ENCODE results near the gene LMAN1L.
A peak's percentile ranks its signal among the peaks of the same experiment; 100 is the strongest.

LMAN1L gene

DNA sequence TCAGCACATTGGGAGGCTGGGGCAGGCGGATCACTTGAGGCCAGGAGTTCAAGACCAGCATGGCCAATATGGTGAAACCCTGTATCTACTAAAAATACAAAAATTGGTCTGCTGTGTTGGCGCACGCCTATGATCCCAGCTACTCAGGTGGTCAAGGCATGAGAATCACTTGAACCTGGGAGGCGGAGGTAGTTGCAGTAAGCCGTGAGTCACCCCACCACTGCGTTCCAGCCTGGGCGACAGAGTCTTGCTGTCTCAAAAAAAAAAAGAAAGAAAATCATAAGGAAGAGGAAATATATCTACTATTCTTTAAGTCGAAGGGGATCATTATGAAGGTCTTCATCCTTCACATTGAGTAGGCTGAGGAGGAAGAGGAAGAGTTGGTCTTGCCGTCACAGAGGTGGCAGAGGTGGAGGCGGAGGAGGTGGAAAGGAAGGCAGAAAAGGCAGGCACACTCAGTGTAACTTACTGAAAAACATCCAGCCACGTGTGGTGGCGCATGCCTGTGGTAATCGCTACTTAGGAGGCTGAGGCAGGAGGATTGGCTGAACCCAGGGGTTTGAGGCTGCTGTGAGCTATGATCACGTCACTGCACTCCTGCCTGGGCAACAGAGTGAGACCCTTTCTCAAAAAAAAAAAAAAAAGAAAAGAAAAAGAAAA lies 16.5 kb upstream of the LMAN1L start:
- TF ChIP-seq, protein P1, sequence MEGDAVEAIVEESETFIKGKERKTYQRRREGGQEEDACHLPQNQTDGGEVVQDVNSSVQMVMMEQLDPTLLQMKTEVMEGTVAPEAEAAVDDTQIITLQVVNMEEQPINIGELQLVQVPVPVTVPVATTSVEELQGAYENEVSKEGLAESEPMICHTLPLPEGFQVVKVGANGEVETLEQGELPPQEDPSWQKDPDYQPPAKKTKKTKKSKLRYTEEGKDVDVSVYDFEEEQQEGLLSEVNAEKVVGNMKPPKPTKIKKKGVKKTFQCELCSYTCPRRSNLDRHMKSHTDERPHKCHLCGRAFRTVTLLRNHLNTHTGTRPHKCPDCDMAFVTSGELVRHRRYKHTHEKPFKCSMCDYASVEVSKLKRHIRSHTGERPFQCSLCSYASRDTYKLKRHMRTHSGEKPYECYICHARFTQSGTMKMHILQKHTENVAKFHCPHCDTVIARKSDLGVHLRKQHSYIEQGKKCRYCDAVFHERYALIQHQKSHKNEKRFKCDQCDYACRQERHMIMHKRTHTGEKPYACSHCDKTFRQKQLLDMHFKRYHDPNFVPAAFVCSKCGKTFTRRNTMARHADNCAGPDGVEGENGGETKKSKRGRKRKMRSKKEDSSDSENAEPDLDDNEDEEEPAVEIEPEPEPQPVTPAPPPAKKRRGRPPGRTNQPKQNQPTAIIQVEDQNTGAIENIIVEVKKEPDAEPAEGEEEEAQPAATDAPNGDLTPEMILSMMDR (IDR thresholded peaks at IDR 0.05; ENCODE audit: borderline replicate concordance, insufficient read depth, low read depth, low read length): no peak

DNA sequence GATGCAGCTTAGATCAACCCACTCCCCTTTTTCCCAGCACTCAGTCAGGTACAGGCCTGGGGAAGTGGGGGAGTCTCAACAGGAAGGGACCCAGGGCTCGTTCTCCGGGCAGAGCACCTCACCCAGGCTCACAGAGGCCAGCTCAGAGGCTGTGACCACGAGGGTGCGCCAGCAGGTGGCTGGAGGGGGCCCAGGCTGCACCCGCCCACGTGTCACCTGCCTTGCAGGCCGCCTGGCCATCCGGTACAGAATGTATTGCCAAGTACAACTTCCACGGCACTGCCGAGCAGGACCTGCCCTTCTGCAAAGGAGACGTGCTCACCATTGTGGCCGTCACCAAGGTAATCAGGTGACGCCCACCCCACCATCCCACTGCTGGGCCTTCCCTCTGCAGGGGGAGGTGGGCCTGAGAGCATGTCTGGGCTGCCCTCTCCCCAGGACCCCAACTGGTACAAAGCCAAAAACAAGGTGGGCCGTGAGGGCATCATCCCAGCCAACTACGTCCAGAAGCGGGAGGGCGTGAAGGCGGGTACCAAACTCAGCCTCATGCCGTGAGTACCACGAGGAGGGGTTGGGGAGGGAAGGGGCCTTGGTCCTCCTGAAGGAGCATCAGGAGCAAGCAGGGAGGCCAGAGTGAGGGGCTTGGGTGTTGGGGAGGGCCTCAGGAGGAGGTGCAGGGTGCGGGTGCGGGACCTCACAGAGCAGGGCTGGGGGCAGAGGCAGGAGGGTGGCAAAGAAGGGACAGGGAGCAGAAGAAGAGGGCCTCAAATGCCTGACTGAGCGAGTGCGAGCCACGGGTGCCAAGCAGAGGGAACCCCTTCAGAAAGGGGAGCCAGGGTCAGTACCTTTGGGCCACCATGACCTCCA lies 14.0 kb upstream of the LMAN1L start:
- TF ChIP-seq, protein P1 (IDR thresholded peaks at IDR 0.05; ENCODE audit: borderline replicate concordance, insufficient read depth, low read depth, low read length): peak; percentile 39; the same call in 1 of the 2 replicates
- no peak overlapping the region for H3K4me3 ChIP-seq (ENCODE audit: low read depth, low read length)

More for the DNA sequence above, 16.5 kb upstream of the LMAN1L start:
- no peak overlapping the region for H3K4me3 ChIP-seq (ENCODE audit: low read depth, low read length)

DNA sequence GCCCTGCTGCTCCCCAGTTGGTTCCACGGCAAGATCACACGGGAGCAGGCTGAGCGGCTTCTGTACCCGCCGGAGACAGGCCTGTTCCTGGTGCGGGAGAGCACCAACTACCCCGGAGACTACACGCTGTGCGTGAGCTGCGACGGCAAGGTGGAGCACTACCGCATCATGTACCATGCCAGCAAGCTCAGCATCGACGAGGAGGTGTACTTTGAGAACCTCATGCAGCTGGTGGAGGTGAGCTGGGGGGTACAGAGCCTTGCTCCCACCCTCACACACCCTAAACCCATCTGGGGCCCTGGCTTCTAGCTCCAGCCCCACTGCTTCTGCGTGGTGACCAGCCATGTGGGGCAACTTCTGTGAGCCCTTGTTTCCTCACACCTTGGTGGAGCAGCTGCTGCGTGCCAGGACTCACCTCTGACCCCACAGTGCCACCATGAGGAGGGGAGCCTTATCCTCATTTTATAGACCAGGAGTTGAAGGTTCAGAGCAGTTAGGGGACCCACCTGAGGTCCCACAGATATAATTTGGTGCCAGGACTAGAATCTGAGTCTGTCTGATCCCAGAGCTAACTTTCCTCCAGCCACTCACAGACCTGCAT lies 13.3 kb upstream of the LMAN1L start:
- H3K4me3 ChIP-seq (ENCODE audit: low read depth, low read length): no peak overlapping the region
- TF ChIP-seq, protein P1 (IDR thresholded peaks at IDR 0.05; ENCODE audit: borderline replicate concordance, insufficient read depth, low read depth, low read length): no peak

DNA sequence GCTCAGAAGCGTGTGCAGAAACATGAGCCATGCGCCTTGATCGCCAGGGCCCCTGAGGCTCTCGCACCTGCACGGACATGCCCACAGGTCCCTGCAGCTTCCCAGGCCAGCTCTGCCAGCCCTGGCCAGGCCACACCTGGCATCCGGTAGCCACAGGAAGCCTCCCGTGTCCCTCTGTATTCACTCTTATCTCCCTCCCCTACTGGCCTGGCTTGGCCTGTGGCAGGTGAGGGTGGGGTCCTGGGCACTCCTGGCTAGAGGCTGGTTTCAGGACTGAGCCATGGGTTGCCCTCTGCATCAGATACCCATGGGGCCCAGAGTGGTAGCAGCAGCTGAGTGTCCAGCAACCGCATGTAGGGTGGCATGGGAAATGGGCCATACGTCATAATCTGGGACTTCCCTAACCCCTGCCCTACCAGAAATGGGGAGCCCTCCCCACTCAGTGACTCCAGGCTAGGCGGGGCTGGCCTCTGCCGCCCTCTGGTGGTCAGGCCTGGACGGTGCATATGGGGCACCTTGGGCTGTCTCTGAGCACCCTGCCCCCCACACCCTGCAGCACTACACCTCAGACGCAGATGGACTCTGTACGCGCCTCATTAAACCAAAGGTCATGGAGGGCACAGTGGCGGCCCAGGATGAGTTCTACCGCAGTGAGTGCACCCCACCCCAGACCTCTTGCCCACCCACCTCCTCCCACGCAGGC lies 12.6 kb upstream of the LMAN1L start:
- no peak overlapping the region for H3K4me3 ChIP-seq (ENCODE audit: low read depth, low read length)
- TF ChIP-seq, protein P1 (IDR thresholded peaks at IDR 0.05; ENCODE audit: borderline replicate concordance, insufficient read depth, low read depth, low read length): peak; percentile 98

DNA sequence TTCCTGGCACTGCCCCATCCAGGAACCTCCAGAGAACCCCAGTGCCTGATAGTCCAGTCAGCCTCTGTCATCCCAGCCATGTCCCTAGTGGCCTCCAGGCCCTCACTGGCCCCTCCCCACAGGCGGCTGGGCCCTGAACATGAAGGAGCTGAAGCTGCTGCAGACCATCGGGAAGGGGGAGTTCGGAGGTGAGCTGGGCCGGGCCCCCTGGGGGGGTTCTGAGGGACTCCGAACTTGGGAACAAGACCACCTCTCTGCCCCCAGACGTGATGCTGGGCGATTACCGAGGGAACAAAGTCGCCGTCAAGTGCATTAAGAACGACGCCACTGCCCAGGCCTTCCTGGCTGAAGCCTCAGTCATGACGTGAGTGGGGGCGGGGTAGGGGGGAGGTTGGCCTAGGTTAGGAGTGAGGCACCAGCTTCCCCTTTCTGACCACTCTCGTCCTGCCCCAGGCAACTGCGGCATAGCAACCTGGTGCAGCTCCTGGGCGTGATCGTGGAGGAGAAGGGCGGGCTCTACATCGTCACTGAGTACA lies 12.0 kb upstream of the LMAN1L start:
- TF ChIP-seq, protein P1 (IDR thresholded peaks at IDR 0.05; ENCODE audit: borderline replicate concordance, insufficient read depth, low read depth, low read length): no peak
- H3K4me3 ChIP-seq (ENCODE audit: low read depth, low read length): no peak overlapping the region

DNA sequence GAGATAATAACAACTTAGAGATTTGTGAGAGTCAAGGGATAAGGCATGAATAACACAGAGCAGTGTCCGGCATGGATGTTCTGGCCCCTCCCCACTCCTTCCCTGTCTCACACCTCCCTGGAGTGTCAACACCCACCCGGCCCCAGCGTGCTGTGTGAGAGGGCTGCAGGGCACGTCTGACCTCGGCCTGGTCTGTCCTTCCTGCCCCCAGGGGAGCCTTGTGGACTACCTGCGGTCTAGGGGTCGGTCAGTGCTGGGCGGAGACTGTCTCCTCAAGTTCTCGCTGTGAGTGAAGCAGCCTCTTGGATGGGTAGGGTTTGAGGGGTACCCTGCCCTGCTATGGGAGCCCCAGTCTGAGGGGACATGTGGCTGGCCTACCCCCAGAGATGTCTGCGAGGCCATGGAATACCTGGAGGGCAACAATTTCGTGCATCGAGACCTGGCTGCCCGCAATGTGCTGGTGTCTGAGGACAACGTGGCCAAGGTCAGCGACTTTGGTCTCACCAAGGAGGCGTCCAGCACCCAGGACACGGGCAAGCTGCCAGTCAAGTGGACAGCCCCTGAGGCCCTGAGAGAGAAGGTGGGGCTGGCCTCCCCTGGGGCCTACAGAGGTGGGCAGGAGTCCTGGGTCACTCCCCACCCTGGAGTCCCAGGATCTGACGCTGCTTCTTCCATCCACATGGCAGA lies 11.2 kb upstream of the LMAN1L start:
- no peak overlapping the region for H3K4me3 ChIP-seq (ENCODE audit: low read depth, low read length)

More for the DNA sequence above, 11.2 kb upstream of the LMAN1L start:
- TF ChIP-seq, protein P1 (IDR thresholded peaks at IDR 0.05; ENCODE audit: borderline replicate concordance, insufficient read depth, low read depth, low read length): no peak

All from GM12875 (cell line).